SU-DHL-6 (cell line): ENCODE results near the gene THOC6.

Source experiments
- H2AFZ ChIP-seq: fragments of 200-600 bp; sonication (generic); 2 replicates; pipeline ENCODE4 v1.6.1; 2014; ENCODE audit warnings: low read depth, mild to moderate bottlenecking, moderate library complexity, mixed read lengths, antibody characterized with exemption, low read length; ENCODE audit not compliant: severe bottlenecking
- H3F3A ChIP-seq: fragments of 200-600 bp; shearing (Covaris generic); 2 replicates; pipeline ENCODE4 v1.6.0; 2016; ENCODE audit warnings: antibody characterized with exemption, mild to moderate bottlenecking; ENCODE audit not compliant: insufficient read depth
- H3K27ac ChIP-seq: fragments of 200-600 bp; sonication (generic); 2 replicates; pipeline ENCODE4 v1.5.1; 2016; ENCODE audit warnings: low read depth, mild to moderate bottlenecking, low read length, moderate library complexity, mixed read lengths
- H3K27me3 ChIP-seq: fragments of 200-600 bp; sonication (generic), shearing (Covaris generic); 2 replicates; pipeline ENCODE4 v1.6.0; 2014; ENCODE audit warnings: mild to moderate bottlenecking, low read length
- H3K36me3 ChIP-seq: fragments of 200-600 bp; sonication (generic); 2 replicates; pipeline ENCODE4 v1.6.1; 2014; ENCODE audit warnings: mild to moderate bottlenecking, low read length, mixed read lengths
- H3K4me2 ChIP-seq: fragments of 300-600, 200-600 bp; shearing (Covaris generic), sonication (generic); 2 replicates; pipeline ENCODE4 v1.6.0; 2014; ENCODE audit warnings: low read length, low read depth, mild to moderate bottlenecking; ENCODE audit not compliant: poor library complexity, severe bottlenecking
- H3K4me3 ChIP-seq: fragments of 200-600 bp; sonication (generic); 2 replicates; pipeline ENCODE4 v1.5.1; 2014; ENCODE audit warnings: antibody characterized with exemption, low read length, mild to moderate bottlenecking, mixed read lengths; ENCODE audit not compliant: insufficient read depth, poor library complexity, severe bottlenecking
- H3K79me2 ChIP-seq: fragments of 200-600 bp; sonication (generic); 2 replicates; pipeline ENCODE4 v1.6.1; 2014; ENCODE audit warnings: mild to moderate bottlenecking, low read length, moderate library complexity; ENCODE audit not compliant: insufficient read depth
- H3K9ac ChIP-seq: fragments of 200-600 bp; sonication (generic); 2 replicates; pipeline ENCODE4 v1.7.0; 2014; ENCODE audit warnings: mild to moderate bottlenecking, low read length
- H3K9me2 ChIP-seq: fragments of 200-600 bp; sonication (generic); replicated peaks from 2 replicates; pipeline ENCODE4 v1.6.1; 2014; ENCODE audit warnings: low read length; ENCODE audit not compliant: insufficient read depth
- H3K9me3 ChIP-seq: fragments of 200-600 bp; sonication (generic); 2 replicates; pipeline ENCODE4 v1.6.1; 2014; ENCODE audit warnings: low read length, mixed read lengths; ENCODE audit not compliant: insufficient read depth
- H4K20me1 ChIP-seq: fragments of 200-600 bp; sonication (generic); 2 replicates; pipeline ENCODE4 v1.6.1; 2014; ENCODE audit warnings: low read depth, mild to moderate bottlenecking, antibody characterized with exemption, low read length, moderate library complexity, mixed read lengths
- EZH2phosphoT487 ChIP-seq: fragments of 200-600 bp; sonication (generic), shearing (Covaris generic); conservative IDR thresholded peaks from 2 replicates; pipeline ENCODE4 v1.6.1; 2018; ENCODE audit warnings: mild to moderate bottlenecking, antibody characterized with exemption, low read length, moderate library complexity, mixed read lengths
- TF ChIP-seq, protein P1 (sequence below): fragments of 200-600 bp; sonication (generic); IDR thresholded peaks from one replicate; pipeline ENCODE4 v1.5.1; 2017; ENCODE audit warnings: antibody characterized with exemption, mild to moderate bottlenecking, low read length, moderate library complexity; ENCODE audit not compliant: insufficient read depth, poor library complexity, severe bottlenecking

Gene THOC6

DNA sequence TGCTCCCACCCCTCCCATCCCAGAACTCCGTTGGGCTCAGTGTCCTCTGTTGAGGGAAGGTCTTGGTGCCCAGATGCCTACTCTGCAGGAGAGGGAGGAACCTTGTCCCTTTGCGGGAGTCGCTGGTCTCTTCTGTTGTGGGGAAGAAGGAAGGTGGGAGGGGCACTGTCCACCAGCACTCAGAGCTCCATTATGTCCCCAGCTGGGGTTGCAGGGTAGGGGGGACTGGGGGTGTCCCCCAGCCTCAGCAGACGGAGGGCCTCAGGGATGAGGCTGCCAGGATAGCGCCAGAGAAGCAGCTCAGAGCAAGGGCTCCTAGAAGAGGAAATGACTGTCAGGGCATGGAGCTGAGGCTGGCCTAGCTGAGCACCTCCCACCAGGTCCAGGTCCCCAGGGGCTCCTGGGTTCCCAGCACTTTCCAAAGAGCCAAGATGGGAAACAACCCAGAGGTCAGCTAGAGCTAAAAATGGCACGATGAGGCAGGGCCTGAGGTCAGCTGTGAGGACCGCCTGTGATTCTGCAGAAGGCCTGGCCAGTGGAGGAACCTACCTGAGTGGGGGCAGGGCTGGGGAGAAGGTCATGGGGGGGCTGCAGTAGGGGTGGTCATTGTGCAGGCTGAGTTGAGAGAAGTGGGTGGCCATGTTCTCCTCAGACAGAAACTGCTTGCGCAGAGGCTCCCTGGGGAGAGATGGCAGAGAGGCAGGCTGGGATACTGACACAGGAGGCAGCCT is 986 bp upstream of the THOC6 start:
- Histone ChIP-seq H3K9ac (peak overlapping the region; percentile 79), H3F3A (peaks cover 18% of the 10 kb centered on the region), H3K4me2 (peak overlapping the region; percentile 97), H3K9me2 (no peaks in the 10 kb centered on the region), H3K4me3 (peak overlapping the region; percentile 73), H3K27ac (peak overlapping the region; percentile 79), H3K27me3 (no peaks in the 10 kb centered on the region), H3K9me3 (no peaks in the 10 kb centered on the region), H3K79me2 (no peaks in the 10 kb centered on the region), H2AFZ (no peak overlapping the region), H3K36me3 (no peaks in the 10 kb centered on the region), H4K20me1 (no peaks in the 10 kb centered on the region)
- TF ChIP-seq EZH2phosphoT487 = no peak
- TF ChIP-seq, protein P1, sequence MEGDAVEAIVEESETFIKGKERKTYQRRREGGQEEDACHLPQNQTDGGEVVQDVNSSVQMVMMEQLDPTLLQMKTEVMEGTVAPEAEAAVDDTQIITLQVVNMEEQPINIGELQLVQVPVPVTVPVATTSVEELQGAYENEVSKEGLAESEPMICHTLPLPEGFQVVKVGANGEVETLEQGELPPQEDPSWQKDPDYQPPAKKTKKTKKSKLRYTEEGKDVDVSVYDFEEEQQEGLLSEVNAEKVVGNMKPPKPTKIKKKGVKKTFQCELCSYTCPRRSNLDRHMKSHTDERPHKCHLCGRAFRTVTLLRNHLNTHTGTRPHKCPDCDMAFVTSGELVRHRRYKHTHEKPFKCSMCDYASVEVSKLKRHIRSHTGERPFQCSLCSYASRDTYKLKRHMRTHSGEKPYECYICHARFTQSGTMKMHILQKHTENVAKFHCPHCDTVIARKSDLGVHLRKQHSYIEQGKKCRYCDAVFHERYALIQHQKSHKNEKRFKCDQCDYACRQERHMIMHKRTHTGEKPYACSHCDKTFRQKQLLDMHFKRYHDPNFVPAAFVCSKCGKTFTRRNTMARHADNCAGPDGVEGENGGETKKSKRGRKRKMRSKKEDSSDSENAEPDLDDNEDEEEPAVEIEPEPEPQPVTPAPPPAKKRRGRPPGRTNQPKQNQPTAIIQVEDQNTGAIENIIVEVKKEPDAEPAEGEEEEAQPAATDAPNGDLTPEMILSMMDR = no peak

DNA sequence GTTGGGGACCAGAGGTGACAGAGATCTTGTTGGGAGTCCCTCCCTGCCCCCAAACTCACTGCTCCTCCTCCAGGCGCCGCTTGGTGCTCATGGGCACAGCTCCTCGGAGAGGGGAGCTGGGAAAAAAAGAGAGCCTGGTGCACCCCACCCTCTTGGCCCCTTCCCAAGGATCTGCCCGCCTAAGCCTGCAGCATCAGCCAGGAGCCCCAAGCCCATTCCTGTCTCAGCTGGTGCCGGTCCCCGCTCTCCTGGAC is 493 bp upstream of the THOC6 start:
- Histone ChIP-seq H4K20me1 (no peaks in the 10 kb centered on the region), H3K27ac (peak overlapping the region; percentile 79)
- TF ChIP-seq, protein P1 = no peak
- TF ChIP-seq EZH2phosphoT487 = no peak

GRCh38 chr16:3025032-3026002 is 1.5 kb downstream of the THOC6 start:
- Histone ChIP-seq H3K9me2 (no peaks in the 10 kb centered on the region), H3K4me3 (no peak overlapping the region), H3K27me3 (no peaks in the 10 kb centered on the region), H3K9me3 (no peaks in the 10 kb centered on the region), H3F3A (peaks cover 18% of the 10 kb centered on the region), H3K27ac (no peak overlapping the region), H2AFZ (no peak overlapping the region), H4K20me1 (no peaks in the 10 kb centered on the region), H3K36me3 (no peaks in the 10 kb centered on the region), H3K79me2 (no peaks in the 10 kb centered on the region), H3K9ac (no peak overlapping the region), H3K4me2 (peak overlapping the region; percentile 97)
- no peak for TF ChIP-seq EZH2phosphoT487

More for the DNA sequence above, 493 bp upstream of the THOC6 start:
- Histone ChIP-seq H3K9me3 (no peaks in the 10 kb centered on the region), H3F3A (peaks cover 18% of the 10 kb centered on the region), H3K36me3 (no peaks in the 10 kb centered on the region), H3K79me2 (no peaks in the 10 kb centered on the region), H3K9me2 (no peaks in the 10 kb centered on the region), H3K4me3 (peak overlapping the region; percentile 73), H3K27me3 (no peaks in the 10 kb centered on the region), H3K4me2 (peak overlapping the region; percentile 97), H3K9ac (peak overlapping the region; percentile 79), H2AFZ (no peak overlapping the region)

GRCh38 chr16:3026003-3026378 is 2.2 kb downstream of the THOC6 start:
- Histone ChIP-seq H3K27ac (no peak overlapping the region), H3K4me2 (no peak overlapping the region), H3K9me2 (no peaks in the 10 kb centered on the region), H3F3A (peaks cover 18% of the 10 kb centered on the region), H3K79me2 (no peaks in the 10 kb centered on the region), H3K36me3 (no peaks in the 10 kb centered on the region), H4K20me1 (no peaks in the 10 kb centered on the region), H3K9ac (no peak overlapping the region), H2AFZ (no peak overlapping the region), H3K9me3 (no peaks in the 10 kb centered on the region), H3K4me3 (no peak overlapping the region), H3K27me3 (no peaks in the 10 kb centered on the region)
- TF ChIP-seq, protein P1 = no peak
- no peak for TF ChIP-seq EZH2phosphoT487
